ENCODE measurements around the gene NRIP2. TPM values are rescaled to one million over a fixed set of nuclear protein-coding genes. Genes with fewer than 3 reads are reported as not detected.
A peak's percentile ranks its signal among the peaks of the same experiment; 100 is the strongest.
"Not testable (repeated sequence)": the region's sequence is repeated elsewhere in the genome, so short reads cannot be mapped to it uniquely, and the experiment has no call there.

Gene NRIP2
- not detected for total RNA-seq

GRCh38 chr12:2834581-2835491, at the start of gene NRIP2:
Gene NRIP2, minus strand, starts transcription at chr12:2835035. Its CDS starts 52 bp downstream, at chr12:2834983.
- no peaks in the 10 kb centered on the region for H3K27me3 Mint-ChIP-seq (ENCODE audit: low read depth)
- no peaks in the 10 kb centered on the region for H3K9me3 Mint-ChIP-seq (ENCODE audit: insufficient read depth)
- POLR2A ChIA-PET, result interaction anchor here (1.0 to 1.2 kb wide), 2 partner anchors 22 to 42 kb away, joined by 3 to 5 read pairs; partner anchors contain the start of genes FOXM1, ITFG2 and RHNO1
- CTCF ChIA-PET, result interaction anchor here (1.4 kb wide), 1 partner anchor 11 kb away, joined by 5 read pairs; no protein-coding TSS in a partner anchor
- H3K4me1 Mint-ChIP-seq (ENCODE audit: low read depth), result no peaks in the 10 kb centered on the region
- no peak within 1 kb of the TSS for H3K4me3 Mint-ChIP-seq
- DNase-seq, result no peak
- no peak within 1 kb of the TSS for H3K27ac Mint-ChIP-seq
- peaks cover 17% of the 10 kb centered on the region for H3K36me3 Mint-ChIP-seq (ENCODE audit: low read depth)
- no peak for ATAC-seq

GRCh38 chr12:2879853-2880252, 45.0 kb upstream of the NRIP2 start:
- Mint-ChIP-seq H3K4me3 (peak overlapping the region; percentile 85), H3K27ac (peak overlapping the region; percentile 83), H3K9me3 (ENCODE audit: insufficient read depth) (no peaks in the 10 kb centered on the region), H3K27me3 (ENCODE audit: low read depth) (no peaks in the 10 kb centered on the region), H3K36me3 (ENCODE audit: low read depth) (peaks cover 48% of the 10 kb centered on the region), H3K4me1 (ENCODE audit: low read depth) (peaks cover 50% of the 10 kb centered on the region)
- DNase-seq (no peak), ATAC-seq (no peak)
- CTCF ChIA-PET, result interaction anchor here (0.8 to 1.3 kb wide), 3 partner anchors 11 to 193 kb away, joined by 3 read pairs; partner anchors contain the start of gene TULP3
- POLR2A ChIA-PET, result no interaction called here

GRCh38 chr12:2877953-2878732, 43.3 kb upstream of the NRIP2 start:
- ChIA-PET CTCF (interaction anchor here (1.2 to 1.7 kb wide), 3 partner anchors 10 to 32 kb away, joined by 4 to 5 read pairs (median 5); no protein-coding TSS in a partner anchor), POLR2A (interaction anchor here (0.5 to 1.6 kb wide), 9 partner anchors 10 to 83 kb away, joined by 3 to 21 read pairs (median 4); partner anchors contain the start of genes FKBP4 and TULP3)
- Mint-ChIP-seq H3K27ac (peak overlapping the region; percentile 97), H3K9me3 (ENCODE audit: insufficient read depth) (no peaks in the 10 kb centered on the region), H3K4me1 (ENCODE audit: low read depth) (peaks cover 49% of the 10 kb centered on the region), H3K36me3 (ENCODE audit: low read depth) (peaks cover 50% of the 10 kb centered on the region), H3K4me3 (peak overlapping the region; percentile 85), H3K27me3 (ENCODE audit: low read depth) (no peaks in the 10 kb centered on the region)
- DNase-seq (peak; percentile 29), ATAC-seq (no peak)

GRCh38 chr12:2877047-2877952, 42.5 kb upstream of the NRIP2 start, which contains the start of the genes FOXM1 and RHNO1:
Gene FOXM1, minus strand, starts transcription at chr12:2877174. Its CDS starts 2,696 bp downstream, at chr12:2874478.
Gene RHNO1, plus strand, starts transcription at chr12:2877223. Its CDS starts 8,144 bp downstream, at chr12:2885367.
- Mint-ChIP-seq H3K27me3 (ENCODE audit: low read depth) (no peaks in the 10 kb centered on the region), H3K27ac (peak within 1 kb of the TSS; percentile 97), H3K4me3 (peak within 1 kb of the TSS; percentile 86), H3K9me3 (ENCODE audit: insufficient read depth) (no peaks in the 10 kb centered on the region), H3K36me3 (ENCODE audit: low read depth) (peaks cover 54% of the 10 kb centered on the region), H3K4me1 (ENCODE audit: low read depth) (peaks cover 44% of the 10 kb centered on the region)
- peak; percentile 92 for DNase-seq
- CTCF ChIA-PET, result interaction anchor here (0.6 to 1.7 kb wide), 7 partner anchors 8 to 32 kb away, joined by 4 to 8 read pairs (median 5); no protein-coding TSS in a partner anchor
- POLR2A ChIA-PET, result interaction anchor here (0.6 to 1.6 kb wide), 21 partner anchors 8 to 874 kb away, joined by 3 to 21 read pairs (median 4); partner anchors contain the start of genes FKBP4, NRIP2, TEX52 and TULP3
- peak; percentile 83 for ATAC-seq

- peaks cover 58% of the 10 kb centered on the region for H3K36me3 Mint-ChIP-seq (ENCODE audit: low read depth)
- H3K27ac Mint-ChIP-seq, result peak overlapping the region; percentile 94
- DNase-seq, result peak; percentile 48
- ChIA-PET CTCF (interaction anchor here (0.6 to 1.1 kb wide), 4 partner anchors 9 to 28 kb away, joined by 4 to 8 read pairs (median 4); no protein-coding TSS in a partner anchor), POLR2A (interaction anchor here (0.5 to 1.6 kb wide), 21 partner anchors 9 to 1396 kb away, joined by 3 to 21 read pairs (median 3); partner anchors contain the start of genes FKBP4, NRIP2, TEX52 and TULP3)
- H3K9me3 Mint-ChIP-seq (ENCODE audit: insufficient read depth), result no peaks in the 10 kb centered on the region
- peaks cover 40% of the 10 kb centered on the region for H3K4me1 Mint-ChIP-seq (ENCODE audit: low read depth)
- H3K27me3 Mint-ChIP-seq (ENCODE audit: low read depth), result no peaks in the 10 kb centered on the region
- peak overlapping the region; percentile 86 for H3K4me3 Mint-ChIP-seq
- ATAC-seq, result peak; percentile 73
Measured at GRCh38 chr12:2876431-2877046, 41.7 kb upstream of the NRIP2 start.

GRCh38 chr12:2868986-2869632, 34.3 kb upstream of the NRIP2 start:
- ATAC-seq; H3K9me3 Mint-ChIP-seq (ENCODE audit: insufficient read depth); POLR2A ChIA-PET; H3K27ac Mint-ChIP-seq; H3K27me3 Mint-ChIP-seq (ENCODE audit: low read depth); DNase-seq; H3K4me3 Mint-ChIP-seq; H3K4me1 Mint-ChIP-seq (ENCODE audit: low read depth): not testable (repeated sequence)
- CTCF ChIA-PET, result interaction anchor here (1.1 kb wide), 2 partner anchors 15 to 16 kb away, joined by 4 read pairs; no protein-coding TSS in a partner anchor
- peaks cover 65% of the 10 kb centered on the region for H3K36me3 Mint-ChIP-seq (ENCODE audit: low read depth)

GRCh38 chr12:2864198-2864597, 29.4 kb upstream of the NRIP2 start:
- ChIA-PET POLR2A (no interaction called here), CTCF (interaction anchor here (0.9 kb wide), 1 partner anchor 11 kb away, joined by 3 read pairs; no protein-coding TSS in a partner anchor)
- no peaks in the 10 kb centered on the region for H3K9me3 Mint-ChIP-seq (ENCODE audit: insufficient read depth)
- peaks cover 7% of the 10 kb centered on the region for H3K4me1 Mint-ChIP-seq (ENCODE audit: low read depth)
- H3K27ac Mint-ChIP-seq, result no peak overlapping the region
- ATAC-seq (no peak), DNase-seq (no peak)
- no peaks in the 10 kb centered on the region for H3K27me3 Mint-ChIP-seq (ENCODE audit: low read depth)
- peaks cover 77% of the 10 kb centered on the region for H3K36me3 Mint-ChIP-seq (ENCODE audit: low read depth)
- H3K4me3 Mint-ChIP-seq, result no peak overlapping the region

- H3K4me3 Mint-ChIP-seq; H3K4me1 Mint-ChIP-seq (ENCODE audit: low read depth); POLR2A ChIA-PET; H3K27ac Mint-ChIP-seq; H3K27me3 Mint-ChIP-seq (ENCODE audit: low read depth); DNase-seq; ATAC-seq; CTCF ChIA-PET; H3K9me3 Mint-ChIP-seq (ENCODE audit: insufficient read depth): not testable (repeated sequence)
- H3K36me3 Mint-ChIP-seq (ENCODE audit: low read depth), result peaks cover 75% of the 10 kb centered on the region
Measured at GRCh38 chr12:2863402-2863801, 28.6 kb upstream of the NRIP2 start.

GRCh38 chr12:2862876-2863275, 28.0 kb upstream of the NRIP2 start:
- Mint-ChIP-seq H3K36me3 (ENCODE audit: low read depth) (peaks cover 74% of the 10 kb centered on the region), H3K9me3 (ENCODE audit: insufficient read depth) (no peaks in the 10 kb centered on the region), H3K4me1 (ENCODE audit: low read depth) (peaks cover 2% of the 10 kb centered on the region), H3K27me3 (ENCODE audit: low read depth) (no peaks in the 10 kb centered on the region), H3K4me3 (no peak overlapping the region), H3K27ac (no peak overlapping the region)
- ATAC-seq (no peak), DNase-seq (no peak)
- POLR2A ChIA-PET, result interaction anchor here (0.7 kb wide), 1 partner anchor 14 kb away, joined by 5 read pairs; the partner anchor contains the start of genes FOXM1 and RHNO1
- CTCF ChIA-PET, result no interaction called here

GRCh38 chr12:2860170-2860569, 25.3 kb upstream of the NRIP2 start:
- H3K4me3 Mint-ChIP-seq, result no peak overlapping the region
- CTCF ChIA-PET, result interaction anchor here (1.2 kb wide), 1 partner anchor 18 kb away, joined by 5 read pairs; no protein-coding TSS in a partner anchor
- ATAC-seq, result no peak

More at GRCh38 chr12:2860170-2860569, 25.3 kb upstream of the NRIP2 start:
- Mint-ChIP-seq H3K36me3 (ENCODE audit: low read depth) (peaks cover 58% of the 10 kb centered on the region), H3K9me3 (ENCODE audit: insufficient read depth) (no peaks in the 10 kb centered on the region), H3K27me3 (ENCODE audit: low read depth) (no peaks in the 10 kb centered on the region), H3K27ac (no peak overlapping the region), H3K4me1 (ENCODE audit: low read depth) (no peaks in the 10 kb centered on the region)
- DNase-seq, result no peak
- POLR2A ChIA-PET, result no interaction called here
